HEK293 (cell line): ENCODE results near the gene POLN.

Experiments used
- CTCF ChIP-seq: fragments of 450-650 bp; formaldehyde crosslinking; IDR thresholded peaks from 2 replicates; pipeline ENCODE4 v1.5.1; 2016; ENCODE audit warnings: missing biosample characterization, missing genetic modification characterization
- PATZ1 ChIP-seq: fragments of 450-650 bp; formaldehyde crosslinking; IDR thresholded peaks from 2 replicates; pipeline ENCODE4 v1.5.1; 2016; ENCODE audit warnings: missing biosample characterization, missing genetic modification characterization
- YY1 ChIP-seq: fragments of 450-650 bp; formaldehyde crosslinking; IDR thresholded peaks from 2 replicates; pipeline ENCODE4 v1.5.1; 2018; ENCODE audit warnings: missing biosample characterization, missing genetic modification characterization
- ZBTB1 ChIP-seq: fragments of 450-650 bp; formaldehyde crosslinking; IDR thresholded peaks from 2 replicates; pipeline ENCODE4 v1.5.1; 2016; ENCODE audit warnings: missing biosample characterization, missing genetic modification characterization
- ZBTB20 ChIP-seq: fragments of 450-650 bp; formaldehyde crosslinking; IDR thresholded peaks from 2 replicates; pipeline ENCODE4 v1.5.1; 2016; ENCODE audit warnings: missing biosample characterization, missing genetic modification characterization
- ZNF449 ChIP-seq: fragments of 450-650 bp; formaldehyde crosslinking; IDR thresholded peaks from 2 replicates; pipeline ENCODE4 v1.5.1; 2017; ENCODE audit warnings: missing biosample characterization, mild to moderate bottlenecking, missing genetic modification characterization, moderate library complexity
- ZNF580 ChIP-seq: fragments of 450-650 bp; formaldehyde crosslinking; IDR thresholded peaks from 2 replicates; pipeline ENCODE4 v1.5.1; 2016; ENCODE audit warnings: missing biosample characterization, missing genetic modification characterization
- ZNF785 ChIP-seq: fragments of 450-650 bp; formaldehyde crosslinking; IDR thresholded peaks from 2 replicates; pipeline ENCODE4 v1.5.1; 2016; ENCODE audit warnings: missing biosample characterization, missing genetic modification characterization

GRCh38 chr4:2273657-2274319 is 31.9 kb upstream of the POLN start:
- TF ChIP-seq ZBTB1 (tag by site-specific recombination): no peak
- TF ChIP-seq ZNF785: no peak
- TF ChIP-seq ZBTB20 (tag by site-specific recombination): no peak
- no peak for TF ChIP-seq YY1 (tag by site-specific recombination)
- no peak for TF ChIP-seq PATZ1 (tag by site-specific recombination)
- TF ChIP-seq CTCF (tag by site-specific recombination): no peak
- no peak for TF ChIP-seq ZNF580 (tag by site-specific recombination)
- no peak for TF ChIP-seq ZNF449 (tag by site-specific recombination)
